Spleen (tissue), 7 donors: ENCODE data around the gene CUX1.

Experiments
- POLR2AphosphoS5 ChIP-seq, 3 donors: sonication (generic); formaldehyde crosslinking; IDR thresholded peaks; one replicate each; pipeline ENCODE4 v1.5.1; 2017; ENCODE audit warnings: antibody characterized with exemption in 3 of 3
- TF ChIP-seq, protein P1 (sequence below), 11 experiments: fragments of 200-600 bp in 7 of 11; fragments of 450-650 bp in 4 of 11; sonication (generic) in 4 of 11; IDR thresholded peaks in 8 of 11; conservative IDR thresholded peaks in 3 of 11; 1 replicate in 7 of 11; 2 replicates in 4 of 11; pipeline versions ENCODE4 v1.4.0 to v1.8.0; 2016 to 2021; ENCODE audit warnings: antibody characterized with exemption in 11 of 11, inconsistent platforms in 4 of 11, mild to moderate bottlenecking in 1 of 11
- donor health status: DM: no; HTN: no; CAD: no; lungs with moderate emphysema.
- donor health status: DM: no; HTN: no; CAD: no.
- donor health status: DM: no; HTN: no; CAD: no.

DNA sequence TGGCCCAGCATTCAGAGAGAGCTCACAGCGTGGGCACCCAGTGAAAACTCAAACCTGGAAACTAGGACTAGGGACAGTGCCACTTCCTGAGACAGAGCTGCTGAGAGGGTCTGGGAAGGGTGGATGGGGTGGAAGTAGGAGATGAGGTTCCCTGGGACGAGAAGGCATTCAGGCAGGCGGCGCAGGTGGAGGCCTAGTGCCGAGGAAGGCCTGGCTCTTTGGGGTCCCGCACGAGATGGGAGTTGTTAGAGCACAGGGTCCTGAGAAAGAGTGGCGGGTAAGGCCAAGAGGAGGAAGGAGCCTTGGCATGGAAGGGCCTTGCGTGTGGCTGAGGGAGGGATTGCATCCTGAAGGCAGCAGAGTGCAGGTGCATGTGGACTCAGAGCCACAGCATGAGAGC is 339.4 kb downstream of the CUX1 start:
- TF ChIP-seq POLR2AphosphoS5 (IDR thresholded peaks at IDR 0.05) = no peak
- TF ChIP-seq, protein P1, sequence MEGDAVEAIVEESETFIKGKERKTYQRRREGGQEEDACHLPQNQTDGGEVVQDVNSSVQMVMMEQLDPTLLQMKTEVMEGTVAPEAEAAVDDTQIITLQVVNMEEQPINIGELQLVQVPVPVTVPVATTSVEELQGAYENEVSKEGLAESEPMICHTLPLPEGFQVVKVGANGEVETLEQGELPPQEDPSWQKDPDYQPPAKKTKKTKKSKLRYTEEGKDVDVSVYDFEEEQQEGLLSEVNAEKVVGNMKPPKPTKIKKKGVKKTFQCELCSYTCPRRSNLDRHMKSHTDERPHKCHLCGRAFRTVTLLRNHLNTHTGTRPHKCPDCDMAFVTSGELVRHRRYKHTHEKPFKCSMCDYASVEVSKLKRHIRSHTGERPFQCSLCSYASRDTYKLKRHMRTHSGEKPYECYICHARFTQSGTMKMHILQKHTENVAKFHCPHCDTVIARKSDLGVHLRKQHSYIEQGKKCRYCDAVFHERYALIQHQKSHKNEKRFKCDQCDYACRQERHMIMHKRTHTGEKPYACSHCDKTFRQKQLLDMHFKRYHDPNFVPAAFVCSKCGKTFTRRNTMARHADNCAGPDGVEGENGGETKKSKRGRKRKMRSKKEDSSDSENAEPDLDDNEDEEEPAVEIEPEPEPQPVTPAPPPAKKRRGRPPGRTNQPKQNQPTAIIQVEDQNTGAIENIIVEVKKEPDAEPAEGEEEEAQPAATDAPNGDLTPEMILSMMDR (IDR thresholded peaks at IDR 0.05 in 8 of 11, conservative IDR thresholded peaks at IDR 0.05 in 3 of 11) = no peak
